Uterus (tissue), 4 donors: ENCODE data around the gene ARHGAP45. TPM values are rescaled to one million over a fixed set of nuclear protein-coding genes. Genes with fewer than 3 reads are reported as not detected.

Source experiments
- DNase-seq, 2 donors: peaks; one replicate each; pipeline ENCODE4 v3.0.0-alpha.2; 2019 to 2020
- H3K27ac ChIP-seq, 2 donors: fragments of 200-600 bp; sonication (generic); 1 replicate in 1 of 2; 2 replicates in 1 of 2; pipeline ENCODE4 v1.5.1; 2016 to 2018
- H3K27me3 ChIP-seq, 2 donors: fragments of 200-600 bp; sonication (generic); one replicate each; pipeline ENCODE4 v1.5.1; 2018 to 2019; ENCODE audit warnings: control low read depth in 1 of 2
- H3K36me3 ChIP-seq, 2 donors: fragments of 200-600 bp; sonication (generic); one replicate each; pipeline ENCODE4 v1.5.1; 2019; ENCODE audit warnings: control low read depth in 1 of 2
- H3K4me1 ChIP-seq, 2 donors: fragments of 200-600 bp; sonication (generic); one replicate each; pipeline ENCODE4 v1.5.1; 2018 to 2019; ENCODE audit warnings: control low read depth in 1 of 2
- H3K4me3 ChIP-seq, 2 donors: fragments of 200-600 bp; sonication (generic); 1 replicate in 1 of 2; 2 replicates in 1 of 2; pipeline ENCODE4 v1.5.1; 2018 to 2019; ENCODE audit warnings: mild to moderate bottlenecking in 1 of 2
- H3K9me3 ChIP-seq, 2 donors: fragments of 200-600 bp; sonication (generic); one replicate each; pipeline ENCODE4 v1.5.1; 2019; ENCODE audit warnings: control low read depth in 1 of 2
- CTCF ChIP-seq, 4 experiments: fragments of 200-600 bp in 2 of 4; fragments of 450-650 bp in 2 of 4; sonication (generic) in 2 of 4; IDR thresholded peaks; one replicate each; pipeline ENCODE4 v1.5.1; 2016 to 2019; ENCODE audit warnings: antibody characterized with exemption in 4 of 4, mild to moderate bottlenecking in 2 of 4, moderate library complexity in 1 of 4
- POLR2A ChIP-seq, 2 donors: fragments of 450-650 bp; IDR thresholded peaks; one replicate each; pipeline ENCODE4 v1.6.1; 2016; ENCODE audit warnings: antibody characterized with exemption in 2 of 2, mild to moderate bottlenecking in 1 of 2, moderate library complexity in 1 of 2
- intact Hi-C: fragments of 100-400 bp; cut with DNase I; formaldehyde crosslinking; loops from one replicate; pipeline ENCODE4 v1.15.1; 2023; ENCODE audit warnings: low total_unique reads
- total RNA-seq, 4 donors: library from RNA; depleted of rRNA in 3 of 4; stranded (reverse); fragments of >200 nt in 3 of 4; gene quantifications; one replicate each; pipeline versions ENCODE4 v1.1.0 to v1.2.4, GENCODE V29; 2014 to 2023
- donor health status: DM: yes; HTN: yes; CAD: no.

Gene ARHGAP45
- total RNA-seq, 4 donors from 2014 or later = 4.1 to 154 (median 8.6) TPM

- no peak for TF ChIP-seq CTCF (IDR thresholded peaks at IDR 0.05)
- no peak for TF ChIP-seq POLR2A (IDR thresholded peaks at IDR 0.05)
- Histone ChIP-seq H3K27me3 (no peaks in the 10 kb centered on the region), H3K4me3 (no peak overlapping the region), H3K4me1 (no peaks in the 10 kb centered on the region), H3K9me3 (no peaks in the 10 kb centered on the region), H3K27ac (no peak overlapping the region), H3K36me3 (no peaks in the 10 kb centered on the region)
- intact Hi-C loops = no loop called here
- no peak for DNase-seq
Measured at GRCh38 chr19:1049800-1050199, 17.2 kb upstream of the ARHGAP45 start.

GRCh38 chr19:1050989-1051788, 15.8 kb upstream of the ARHGAP45 start:
- H3K4me3 ChIP-seq = no peak overlapping the region
- no peak overlapping the region for H3K27ac ChIP-seq
- H3K27me3 ChIP-seq = no peaks in the 10 kb centered on the region
- H3K36me3 ChIP-seq = no peaks in the 10 kb centered on the region
- H3K9me3 ChIP-seq = no peaks in the 10 kb centered on the region
- no peaks in the 10 kb centered on the region for H3K4me1 ChIP-seq
- intact Hi-C loops = no loop called here
- no peak for DNase-seq
- TF ChIP-seq POLR2A (IDR thresholded peaks at IDR 0.05) (no peak), CTCF (IDR thresholded peaks at IDR 0.05) (no peak)

DNA sequence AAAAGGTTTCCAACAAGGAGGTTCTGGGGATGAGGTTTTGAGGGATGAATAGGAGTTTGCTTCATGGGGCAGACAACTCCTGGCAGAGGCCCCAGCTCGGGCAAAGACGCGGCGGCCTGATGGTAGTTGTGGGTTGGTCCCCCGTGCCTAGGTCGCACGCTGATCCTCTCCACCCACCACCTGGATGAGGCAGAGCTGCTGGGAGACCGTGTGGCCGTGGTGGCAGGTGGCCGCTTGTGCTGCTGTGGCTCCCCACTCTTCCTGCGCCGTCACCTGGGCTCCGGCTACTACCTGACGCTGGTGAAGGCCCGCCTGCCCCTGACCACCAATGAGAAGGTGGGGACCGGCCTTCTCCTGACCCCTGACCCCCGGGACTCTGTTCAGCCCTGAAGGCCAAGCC, 15.2 kb upstream of the ARHGAP45 start:
- no peak for TF ChIP-seq CTCF (IDR thresholded peaks at IDR 0.05)
- no peak for TF ChIP-seq POLR2A (IDR thresholded peaks at IDR 0.05)
- no peaks in the 10 kb centered on the region for H3K4me1 ChIP-seq
- no peak for DNase-seq
- H3K27me3 ChIP-seq = no peaks in the 10 kb centered on the region
- H3K27ac ChIP-seq = no peak overlapping the region
- intact Hi-C loops = no loop called here
- no peaks in the 10 kb centered on the region for H3K36me3 ChIP-seq
- H3K9me3 ChIP-seq = peaks cover 0 to 1% of the 10 kb centered on the region in 2 donors
- H3K4me3 ChIP-seq = no peak overlapping the region

DNA sequence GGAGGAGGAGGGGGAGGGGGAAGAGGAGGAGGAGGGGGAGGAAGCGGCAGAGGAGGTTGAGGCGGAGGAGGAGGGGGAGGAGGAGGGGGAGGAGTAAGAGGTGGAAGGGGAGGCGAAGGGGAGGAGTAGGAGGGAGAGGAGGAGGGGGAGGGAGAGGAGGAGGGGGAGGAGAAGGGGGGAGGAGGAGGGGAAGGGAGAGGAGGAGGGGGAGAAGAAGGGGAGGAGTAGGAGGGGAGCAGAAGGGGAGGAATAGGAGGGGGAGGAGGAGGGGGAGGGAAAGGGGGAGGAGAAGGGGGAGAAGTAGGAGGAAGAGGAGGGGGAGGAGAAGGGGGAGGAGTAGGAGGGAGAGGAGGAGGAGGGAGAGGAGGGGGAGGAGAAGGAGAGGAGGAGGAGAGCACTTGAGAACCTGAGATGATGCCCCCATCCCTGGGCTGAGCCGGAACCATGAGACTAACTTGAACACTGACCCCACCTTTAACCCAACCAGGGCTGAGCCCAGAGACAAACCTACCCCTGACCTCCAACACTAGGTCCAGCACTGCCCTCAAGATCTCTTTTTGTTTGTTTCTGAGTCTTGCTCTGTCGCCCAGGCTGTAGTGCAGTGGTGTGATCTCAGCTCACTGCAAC, 14.5 kb upstream of the ARHGAP45 start:
- H3K4me1 ChIP-seq = no peaks in the 10 kb centered on the region
- H3K36me3 ChIP-seq = no peaks in the 10 kb centered on the region
- H3K27ac ChIP-seq = no peak overlapping the region
- no peak for TF ChIP-seq CTCF (IDR thresholded peaks at IDR 0.05)
- no peak for TF ChIP-seq POLR2A (IDR thresholded peaks at IDR 0.05)
- H3K9me3 ChIP-seq = peaks cover 0 to 8% of the 10 kb centered on the region in 2 donors
- no peak overlapping the region for H3K4me3 ChIP-seq
- DNase-seq = no peak
- intact Hi-C loops = no loop called here
- H3K27me3 ChIP-seq = no peaks in the 10 kb centered on the region
